IMR-90 (cell line): ENCODE results near the gene SCRG1. TPM values are rescaled to one million over a fixed set of nuclear protein-coding genes. Genes with fewer than 3 reads are reported as not detected.

ENCODE experiments used
- ATAC-seq: fragments of 200-7000 bp; cut with Tn5 transposase; 2 replicates; pipeline ENCODE4 v1.9.1; 2020; ENCODE audit warnings: low read depth, mild to moderate bottlenecking, moderate library complexity
- BruUV-seq: library from RNA; stranded (reverse); fragments of 400-500 nt; replicated peaks from 2 replicates; lab custom pipeline; 2021; lab: Mats Ljungman, UMichigan
- CTCF ChIA-PET: fragments of 300-600 bp; formaldehyde crosslinking; extraction: SDS; loops from one replicate; lab custom pipeline; 2021; ENCODE audit warnings: antibody characterized with exemption; lab: Yijun Ruan, JAX
- POLR2A ChIA-PET: fragments of 300-600 bp; sonication (Branson Sonifier 250); formaldehyde crosslinking; loops from one replicate; lab custom pipeline; 2022; ENCODE audit warnings: antibody characterized with exemption; ENCODE audit not compliant: unreplicated experiment; lab: Charles Lee
- DNase-seq: peaks from one replicate; pipeline ENCODE4 v3.0.0; 2013
- H2AFZ ChIP-seq: replicated peaks from 2 replicates; pipeline ENCODE3; 2013; ENCODE audit warnings: low read length, mild to moderate bottlenecking; ENCODE audit not compliant: poor library complexity
- H2AK5ac ChIP-seq: 2 replicates; pipeline ENCODE4 v1.6.1; 2013; ENCODE audit warnings: low read depth, low read length, inconsistent platforms
- H2AK9ac ChIP-seq: replicated peaks from 2 replicates; pipeline ENCODE3; 2013; ENCODE audit warnings: mild to moderate bottlenecking, low read depth, low read length, moderate library complexity; ENCODE audit not compliant: poor library complexity
- H2BK120ac ChIP-seq: 2 replicates; pipeline ENCODE4 v1.6.1; 2013; ENCODE audit warnings: low read depth, low read length, inconsistent platforms
- H2BK15ac ChIP-seq: 3 replicates; pipeline ENCODE4 v1.6.1; 2013; ENCODE audit warnings: low read depth, low read length, inconsistent platforms
- H2BK20ac ChIP-seq: 2 replicates; pipeline ENCODE4 v1.6.1; 2013; ENCODE audit warnings: low read depth, mild to moderate bottlenecking, inconsistent platforms, low read length, moderate library complexity
- H2BK5ac ChIP-seq: 2 replicates; pipeline ENCODE4 v1.6.1; 2013; ENCODE audit warnings: mild to moderate bottlenecking, low read depth, low read length, inconsistent platforms; ENCODE audit not compliant: poor library complexity, severe bottlenecking
- H3K14ac ChIP-seq: replicated peaks from 2 replicates; pipeline ENCODE4 v1.6.1; 2013; ENCODE audit warnings: low read depth, low read length, inconsistent platforms
- H3K18ac ChIP-seq: 2 replicates; pipeline ENCODE4 v1.6.1; 2013; ENCODE audit warnings: low read depth, low read length, control low read depth
- H3K23ac ChIP-seq: 2 replicates; pipeline ENCODE4 v1.6.1; 2013; ENCODE audit warnings: low read depth, low read length, inconsistent platforms
- H3K27ac ChIP-seq: 2 replicates; pipeline ENCODE4 v1.5.1; 2013; ENCODE audit warnings: mild to moderate bottlenecking, control low read depth, low read length; ENCODE audit not compliant: insufficient read depth
- H3K27me3 ChIP-seq: 2 replicates; pipeline ENCODE4 v1.6.1; 2013; ENCODE audit warnings: low read length; ENCODE audit not compliant: control insufficient read depth, insufficient read depth
- H3K36me3 ChIP-seq: 2 replicates; pipeline ENCODE4 v1.6.1; 2013; ENCODE audit warnings: low read length, mixed read lengths; ENCODE audit not compliant: control insufficient read depth, insufficient read depth
- H3K4ac ChIP-seq: 2 replicates; pipeline ENCODE4 v1.6.1; 2013; ENCODE audit warnings: low read depth, low read length, inconsistent platforms
- H3K4me1 ChIP-seq: 2 replicates; pipeline ENCODE4 v1.6.1; 2013; ENCODE audit warnings: low read length, mixed read lengths; ENCODE audit not compliant: control insufficient read depth, insufficient read depth
- H3K4me2 ChIP-seq: 2 replicates; pipeline ENCODE4 v1.6.1; 2013; ENCODE audit warnings: low read depth, mild to moderate bottlenecking, control low read depth, low read length, moderate library complexity
- H3K4me3 ChIP-seq: 2 replicates; pipeline ENCODE4 v1.5.1; 2013; ENCODE audit warnings: low read depth, mild to moderate bottlenecking, control low read depth, low read length, moderate library complexity; ENCODE audit not compliant: insufficient read depth
- H3K56ac ChIP-seq: 2 replicates; pipeline ENCODE4 v1.6.1; 2013; ENCODE audit warnings: low read length, inconsistent platforms; ENCODE audit not compliant: insufficient read depth; ENCODE audit errors: extremely low read depth
- H3K79me1 ChIP-seq, 2 experiments: 2 replicates each; pipeline ENCODE4 v1.6.1; 2013; ENCODE audit warnings: low read length in 2 of 2, inconsistent platforms in 1 of 2, low read depth in 1 of 2
- H3K9ac ChIP-seq: 2 replicates; pipeline ENCODE4 v1.6.1; 2013; ENCODE audit warnings: low read depth, low read length, control low read depth
- H3K9me1 ChIP-seq: 2 replicates; pipeline ENCODE4 v1.6.1; 2013; ENCODE audit warnings: low read length, inconsistent platforms; ENCODE audit not compliant: insufficient read depth
- H3K9me3 ChIP-seq: 2 replicates; pipeline ENCODE4 v1.6.1; 2013; ENCODE audit warnings: low read length; ENCODE audit not compliant: control insufficient read depth, insufficient read depth
- H4K20me1 ChIP-seq: 2 replicates; pipeline ENCODE4 v1.6.1; 2013; ENCODE audit warnings: low read length, inconsistent platforms; ENCODE audit not compliant: insufficient read depth
- H4K5ac ChIP-seq: 2 replicates; pipeline ENCODE4 v1.6.1; 2013; ENCODE audit warnings: mild to moderate bottlenecking, low read depth, low read length, control low read depth
- H4K8ac ChIP-seq, 2 experiments: 2 replicates each; pipeline ENCODE4 v1.6.1; 2013; ENCODE audit warnings: low read depth in 2 of 2, low read length in 2 of 2, control low read depth in 1 of 2, inconsistent platforms in 1 of 2
- H4K91ac ChIP-seq: 2 replicates; pipeline ENCODE4 v1.6.1; 2013; ENCODE audit warnings: low read depth, low read length, inconsistent platforms; ENCODE audit not compliant: insufficient read depth
- CHD1 ChIP-seq: IDR thresholded peaks from 2 replicates; pipeline ENCODE4 v1.6.1; 2012; ENCODE audit warnings: low read depth, low read length, improper control_type of control experiment
- CTCF ChIP-seq: conservative IDR thresholded peaks from 2 replicates; pipeline ENCODE4 v1.5.1; 2012; ENCODE audit warnings: mild to moderate bottlenecking, low read depth, low read length, improper control_type of control experiment
- ELK1 ChIP-seq: fragments of 150-350 bp; IDR thresholded peaks from 2 replicates; pipeline ENCODE4 v1.6.1; 2016; ENCODE audit warnings: low read depth, mild to moderate bottlenecking, low read length, moderate library complexity, borderline replicate concordance
- MAFK ChIP-seq: IDR thresholded peaks from 2 replicates; pipeline ENCODE4 v1.6.1; 2012; ENCODE audit warnings: low read depth, low read length, improper control_type of control experiment
- MAZ ChIP-seq: IDR thresholded peaks from 2 replicates; pipeline ENCODE4 v1.6.1; 2012; ENCODE audit warnings: low read depth, mild to moderate bottlenecking, low read length, improper control_type of control experiment, moderate library complexity, borderline replicate concordance
- MXI1 ChIP-seq: IDR thresholded peaks from 2 replicates; pipeline ENCODE4 v1.6.1; 2012; ENCODE audit warnings: low read depth, mild to moderate bottlenecking, low read length, moderate library complexity, borderline replicate concordance
- RFX5 ChIP-seq: IDR thresholded peaks from 2 replicates; pipeline ENCODE4 v1.8.0; 2012; ENCODE audit warnings: low read depth, mild to moderate bottlenecking, low read length, moderate library complexity
- SMC3 ChIP-seq: fragments of 150-350 bp; IDR thresholded peaks from 2 replicates; pipeline ENCODE4 v1.6.1; 2016; ENCODE audit warnings: low read depth, mild to moderate bottlenecking, antibody characterized with exemption, low read length, moderate library complexity
- USF2 ChIP-seq: fragments of 150-350 bp; IDR thresholded peaks from 2 replicates; pipeline ENCODE4 v1.6.1; 2017; ENCODE audit warnings: mild to moderate bottlenecking, antibody characterized with exemption, low read length, low read depth
- WGBS, 2 experiments: methylation state at CpG; one replicate each; pipeline versions ENCODE4 v1.1.5 to v1.1.7; 2013; ENCODE audit warnings: missing lambda C conversion rate in 2 of 2; ENCODE audit not compliant: insufficient read length in 1 of 2; ENCODE audit errors: extremely low coverage in 2 of 2; 5-methylcytosine and 5-hydroxymethylcytosine counted together
- dilution Hi-C: fragments of 300-500 bp; cut with HindIII; formaldehyde crosslinking; loops from one replicate; pipeline ENCODE4 v1.14.3; 2018; ENCODE audit warnings: low sequenced_read_pairs; ENCODE audit not compliant: unreplicated experiment
- in situ Hi-C: fragments of 300-500 bp; cut with MboI; formaldehyde crosslinking; loops from 3 replicates; pipeline ENCODE4 v1.14.3; 2019; ENCODE audit warnings: low sequenced_read_pairs, inconsistent platforms, mixed read lengths
- intact Hi-C: fragments of 100-400 bp; cut with micrococcal nuclease; formaldehyde crosslinking; loops from 2 replicates; pipeline ENCODE4 v1.10.0; 2022
- polyA plus RNA-seq, 3 experiments: library from polyadenylated mRNA; depleted of rRNA; stranded (reverse); fragments of >200 nt; gene quantifications; 2 replicates each; pipeline ENCODE4 v1.2.3, GENCODE V29; 2012; ENCODE audit warnings: low replicate concordance in 1 of 3
- total RNA-seq: library from RNA; depleted of rRNA; stranded (reverse); fragments of >200 nt; gene quantifications from 2 replicates; pipeline ENCODE4 v1.2.3, GENCODE V29; 2012

The SCRG1 gene
- total and polyA plus RNA-seq, 2 of the 4 experiments (the other 2 are of a cell fraction) = under 0.01 to 0.22 TPM

- H3K4me1 ChIP-seq = peaks cover 3% of the 10 kb centered on the region; the same call in 1 of the 2 replicates
- no peak overlapping the region for H3K4me3 ChIP-seq
- no peak overlapping the region for H4K5ac ChIP-seq
- H3K4ac ChIP-seq = no peak overlapping the region
- intact Hi-C loops (no loop called here), in situ Hi-C loops (no loop called here), dilution Hi-C loops (no loop called here)
- no peak overlapping the region for H2BK15ac ChIP-seq
- no TSS peak for BruUV-seq
- no peak overlapping the region for H4K91ac ChIP-seq
- H2AK9ac ChIP-seq = no peak overlapping the region
- H2BK5ac ChIP-seq = no peak overlapping the region
- H3K4me2 ChIP-seq = no peak overlapping the region
- no peak overlapping the region for H3K23ac ChIP-seq
- H2BK120ac ChIP-seq = no peak overlapping the region
- H3K36me3 ChIP-seq = no peaks in the 10 kb centered on the region
- ChIA-PET POLR2A (no interaction called here), CTCF (no interaction called here)
- H3K79me1 ChIP-seq = no peaks in the 10 kb centered on the region
- no peak overlapping the region for H2AK5ac ChIP-seq
- H2AFZ ChIP-seq = no peak overlapping the region
- H2BK20ac ChIP-seq = no peak overlapping the region
- no peak overlapping the region for H3K56ac ChIP-seq
- H3K18ac ChIP-seq = no peak overlapping the region
- no peaks in the 10 kb centered on the region for H3K9me1 ChIP-seq
- no peak overlapping the region for H4K8ac ChIP-seq
- no peaks in the 10 kb centered on the region for H3K9me3 ChIP-seq
- no peak overlapping the region for H3K27ac ChIP-seq
- ATAC-seq (no peak), DNase-seq (no peak)
- WGBS, 2 experiments = no CpG with 5 or more reads among the region's 3 CpGs
- no peak overlapping the region for H3K9ac ChIP-seq
- H4K20me1 ChIP-seq = no peaks in the 10 kb centered on the region
- H3K27me3 ChIP-seq = no peaks in the 10 kb centered on the region
- TF ChIP-seq RFX5 = no peak
- TF ChIP-seq MAZ = no peak
- TF ChIP-seq MAFK = no peak
- TF ChIP-seq ELK1 = no peak
- TF ChIP-seq MXI1 = no peak
- TF ChIP-seq SMC3 = no peak
- no peak for TF ChIP-seq USF2
- TF ChIP-seq CHD1 = no peak
- no peak for TF ChIP-seq CTCF
- H3K14ac ChIP-seq = no peak overlapping the region
Measured at GRCh38 chr4:173440888-173441287, 42.0 kb upstream of the SCRG1 start.
